HG03139 (cell line): ENCODE results near the gene MYBPH.

Experiments used
- ATAC-seq: cut with Tn5 transposase; IDR thresholded peaks from one replicate; pipeline ENCODE4 v1.9.1; 2021; ENCODE audit not compliant: unreplicated experiment

Gene MYBPH, protein sequence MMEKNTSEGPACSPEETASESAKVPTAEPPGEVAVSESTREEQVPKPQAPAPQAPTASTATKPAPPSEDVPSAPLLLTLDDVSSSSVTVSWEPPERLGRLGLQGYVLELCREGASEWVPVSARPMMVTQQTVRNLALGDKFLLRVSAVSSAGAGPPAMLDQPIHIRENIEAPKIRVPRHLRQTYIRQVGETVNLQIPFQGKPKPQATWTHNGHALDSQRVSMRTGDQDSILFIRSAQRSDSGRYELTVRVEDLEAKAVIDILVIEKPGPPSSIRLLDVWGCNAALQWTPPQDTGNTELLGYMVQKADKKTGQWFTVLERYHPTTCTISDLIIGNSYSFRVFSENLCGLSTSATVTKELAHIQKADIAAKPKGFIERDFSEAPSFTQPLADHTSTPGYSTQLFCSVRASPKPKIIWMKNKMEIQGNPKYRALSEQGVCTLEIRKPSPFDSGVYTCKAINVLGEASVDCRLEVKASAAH

DNA sequence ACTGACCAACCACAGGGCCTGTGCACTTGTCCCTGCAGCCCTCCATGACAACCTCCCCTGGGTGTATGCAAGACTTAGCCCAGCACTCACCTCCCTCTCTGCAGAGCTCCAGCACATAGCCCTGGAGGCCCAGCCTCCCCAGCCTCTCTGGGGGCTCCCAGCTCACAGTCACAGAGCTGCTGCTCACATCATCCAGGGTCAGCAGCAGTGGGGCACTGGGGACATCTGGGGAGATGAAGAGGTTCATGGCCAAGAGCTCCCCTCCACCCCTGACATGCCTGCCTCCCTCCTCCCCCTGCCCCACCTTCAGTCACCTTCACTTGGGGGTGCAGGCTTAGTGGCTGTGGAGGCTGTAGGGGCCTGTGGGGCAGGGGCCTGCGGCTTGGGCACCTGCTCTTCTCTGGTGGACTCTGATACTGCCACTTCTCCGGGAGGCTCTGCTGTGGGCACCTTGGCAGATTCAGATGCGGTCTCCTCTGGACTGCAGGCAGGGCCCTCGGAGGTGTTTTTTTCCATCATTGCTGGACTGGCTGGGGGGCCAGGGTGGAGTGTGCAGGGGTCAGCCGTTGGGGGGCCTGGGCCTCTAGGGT lies at the start of gene MYBPH:
TSS of gene MYBPH (minus strand) at position 590 of the 590 bp plus-strand sequence. CDS start at position 519, 71 bp downstream.
- no peak for ATAC-seq

DNA sequence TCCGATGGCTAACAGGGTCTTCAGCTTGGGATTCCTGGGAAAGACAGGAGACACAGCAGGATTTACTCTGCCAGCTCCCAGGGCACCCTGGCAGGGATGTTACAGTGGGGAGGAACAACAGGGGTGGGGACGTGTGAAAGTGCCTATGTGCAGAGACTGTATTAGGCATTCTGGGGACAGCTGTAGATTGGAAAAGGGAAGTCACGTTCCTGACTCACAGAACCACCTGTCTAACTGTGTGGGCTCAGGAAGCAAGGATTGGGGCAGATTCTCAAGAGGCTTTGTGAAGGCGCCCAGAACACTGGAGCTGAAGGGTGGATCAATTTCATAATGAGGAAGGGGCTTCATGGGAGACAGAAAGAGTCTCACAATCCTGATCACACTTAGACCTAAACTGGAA lies 49.4 kb upstream of the MYBPH start:
- ATAC-seq = no peak

DNA sequence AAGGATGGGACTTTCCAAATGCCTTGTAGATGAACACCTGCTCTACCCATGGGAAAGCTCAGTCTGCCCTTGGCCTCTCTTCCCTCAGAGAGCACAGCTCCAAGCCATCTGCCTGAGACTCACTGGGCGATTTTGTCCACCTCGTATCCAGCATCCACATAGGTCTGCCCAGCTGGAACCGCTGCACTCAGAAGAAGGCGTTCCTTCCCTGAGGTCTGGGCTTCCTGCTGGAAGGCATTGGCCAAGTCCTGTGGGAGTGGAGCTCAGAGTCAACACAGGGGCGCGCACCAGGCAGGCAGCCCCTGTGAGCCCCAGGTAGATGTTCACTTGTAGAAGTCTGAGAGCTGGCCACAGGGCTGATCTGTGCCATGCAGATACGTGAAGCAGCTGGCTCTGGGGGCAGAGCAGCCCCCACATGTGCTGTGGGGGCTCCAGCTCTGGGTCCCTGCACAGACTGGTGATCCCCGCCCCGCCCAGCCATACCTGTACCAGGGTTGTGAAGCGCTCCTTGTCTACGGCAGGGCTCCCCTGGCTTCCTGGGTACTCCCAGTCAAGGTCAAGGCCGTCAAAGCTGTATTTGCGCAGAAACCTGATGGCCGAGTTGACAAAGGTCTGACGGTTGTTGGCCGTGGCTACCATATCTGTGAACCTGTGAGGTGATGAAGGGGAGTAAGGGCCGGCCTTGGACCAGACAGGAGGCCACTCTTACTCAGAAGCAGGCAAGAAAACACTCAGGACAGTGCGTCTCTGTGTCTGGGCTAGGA lies 47.6 kb upstream of the MYBPH start:
- ATAC-seq = no peak

DNA sequence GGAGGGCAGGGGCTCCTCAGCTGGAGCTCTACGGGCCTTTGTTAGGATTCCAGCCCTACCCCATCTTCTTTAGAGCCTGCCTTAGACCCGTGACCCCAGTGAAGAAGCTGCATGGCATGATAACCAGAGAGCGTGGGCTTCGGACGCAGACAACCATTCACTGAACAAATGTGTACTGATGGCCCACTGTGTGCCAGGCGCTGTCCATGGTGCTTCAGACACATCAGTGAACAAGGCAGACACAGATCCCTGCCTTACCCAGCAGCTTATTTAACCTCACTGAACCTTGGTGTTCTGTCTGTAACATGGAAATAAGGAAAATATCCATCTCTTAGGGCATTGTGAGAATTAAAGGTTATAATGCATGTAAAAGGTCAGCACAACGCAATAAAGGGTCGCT lies 44.3 kb upstream of the MYBPH start:
- ATAC-seq = no peak

DNA sequence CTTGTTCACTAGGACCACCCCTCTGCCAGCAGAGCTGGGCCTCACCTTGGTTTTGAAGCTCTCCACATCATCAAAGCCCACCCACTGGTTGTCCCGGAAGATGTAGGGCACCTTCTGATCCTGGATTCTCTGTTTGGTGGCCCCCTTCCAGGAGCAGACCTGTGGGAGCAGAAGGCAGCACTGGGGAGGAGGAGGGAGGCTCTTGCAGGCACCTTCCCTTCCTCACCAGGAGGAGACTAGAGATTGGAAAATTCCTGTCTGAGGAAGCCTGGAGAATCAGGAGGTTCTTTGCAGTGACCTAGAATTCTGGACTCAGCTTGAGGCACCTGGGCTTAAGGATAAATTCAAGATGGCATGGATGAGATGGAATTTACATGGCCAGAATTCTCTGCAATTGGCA lies 43.5 kb upstream of the MYBPH start:
- ATAC-seq = no peak

DNA sequence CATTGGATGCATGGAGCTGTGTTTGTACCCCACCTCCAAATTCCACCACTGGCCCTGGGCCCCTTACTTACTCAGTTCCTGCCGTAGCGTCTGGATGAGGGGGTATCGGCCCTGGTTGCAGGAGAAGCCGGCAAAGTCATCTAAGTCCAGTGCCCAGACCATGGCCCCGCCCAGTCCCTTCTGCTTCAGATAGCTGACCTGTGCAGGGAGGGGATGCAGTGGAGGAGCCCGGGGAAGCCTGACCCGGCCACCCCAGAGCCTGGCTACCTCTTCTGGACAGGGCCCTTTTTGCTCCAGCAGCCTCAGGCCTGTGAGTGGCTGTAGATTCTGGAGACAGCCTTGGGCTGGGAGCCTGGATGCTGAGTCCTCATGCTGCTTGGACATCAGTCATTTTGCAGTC lies 42.0 kb upstream of the MYBPH start:
- no peak for ATAC-seq

DNA sequence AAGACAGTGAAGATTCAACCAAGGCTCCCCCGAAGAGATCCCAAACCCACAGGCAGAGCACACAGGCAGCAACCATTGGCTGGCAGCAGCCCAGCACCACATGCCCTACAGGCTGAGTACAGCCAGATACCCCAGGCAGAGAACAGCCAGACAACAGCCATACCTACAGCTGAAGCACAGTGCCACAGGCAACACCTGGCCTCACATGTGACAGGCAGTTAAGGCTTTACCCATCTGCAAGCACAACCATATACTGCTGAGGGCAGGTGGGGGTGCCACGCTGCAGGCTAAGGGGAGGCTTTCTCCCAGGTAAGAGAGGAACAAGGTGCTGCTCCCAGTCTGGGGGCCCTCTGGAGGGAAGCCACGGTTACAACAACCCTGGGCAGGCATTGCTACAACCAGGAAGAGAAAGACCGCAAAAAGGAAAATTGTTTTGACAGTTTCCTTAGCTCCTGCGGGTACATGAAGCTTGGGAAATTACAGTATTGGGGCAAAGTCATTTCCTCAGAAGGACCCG lies 41.6 kb upstream of the MYBPH start:
- ATAC-seq = no peak

DNA sequence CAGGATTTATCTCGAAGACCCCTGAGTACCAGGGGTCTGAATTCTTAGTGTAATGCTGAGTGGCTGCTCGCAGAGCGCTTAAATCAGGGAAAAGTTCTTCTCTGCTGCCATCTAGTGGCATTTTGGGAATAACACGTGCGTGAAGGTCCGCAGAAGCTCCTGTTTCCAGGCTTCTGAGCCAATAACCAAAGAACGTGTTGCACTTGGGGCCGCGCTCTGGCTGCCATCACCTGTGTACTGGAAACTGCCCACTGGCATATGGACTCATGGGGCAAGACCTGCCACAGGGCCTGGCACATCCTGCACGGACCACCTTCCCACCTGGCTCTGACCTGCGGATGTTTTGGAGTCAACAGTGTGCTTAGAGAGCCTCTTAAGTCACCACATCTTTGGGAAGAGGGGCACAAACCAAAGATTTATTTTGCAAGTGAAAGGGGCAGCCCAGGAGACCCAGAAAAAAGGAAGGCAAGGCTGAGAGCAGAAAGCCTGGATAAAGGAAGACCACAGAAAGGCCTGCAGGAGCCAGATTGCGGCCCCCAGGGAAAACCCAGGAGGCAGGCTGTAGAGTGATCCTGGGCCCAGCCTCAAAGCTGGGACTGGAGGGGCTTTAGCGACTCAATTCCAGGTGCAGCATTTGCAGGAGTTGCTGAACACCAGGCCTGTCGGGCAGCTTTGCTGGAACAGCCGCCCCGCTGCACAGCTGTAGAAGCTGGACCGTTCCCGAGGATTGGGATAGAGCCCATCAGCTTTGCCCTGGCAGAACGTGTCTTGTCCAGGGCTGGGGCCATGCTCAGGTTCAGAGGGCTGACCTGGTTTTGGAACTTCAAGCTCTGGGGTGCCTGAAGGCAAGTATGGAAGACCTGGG lies 40.9 kb upstream of the MYBPH start:
- no peak for ATAC-seq

DNA sequence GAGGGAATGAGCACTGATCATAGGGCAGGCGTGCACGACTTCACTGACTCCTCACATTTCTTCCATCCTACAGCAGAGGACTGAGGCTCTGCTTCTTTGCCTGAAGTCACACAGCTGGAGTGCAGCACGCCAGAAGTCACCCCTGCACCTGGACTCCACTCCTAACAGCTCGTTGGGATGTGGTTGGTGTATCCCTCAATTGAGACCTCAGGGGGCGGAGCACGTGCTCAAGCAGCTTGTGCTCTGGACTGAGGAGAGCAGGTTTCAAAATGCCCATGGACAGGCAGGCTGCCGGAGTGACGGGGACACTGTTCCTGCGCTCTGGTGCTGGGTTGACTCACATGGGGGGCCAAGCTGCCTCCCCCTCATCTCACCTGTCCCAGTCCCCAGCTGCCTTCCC lies 39.9 kb upstream of the MYBPH start:
- ATAC-seq = no peak

DNA sequence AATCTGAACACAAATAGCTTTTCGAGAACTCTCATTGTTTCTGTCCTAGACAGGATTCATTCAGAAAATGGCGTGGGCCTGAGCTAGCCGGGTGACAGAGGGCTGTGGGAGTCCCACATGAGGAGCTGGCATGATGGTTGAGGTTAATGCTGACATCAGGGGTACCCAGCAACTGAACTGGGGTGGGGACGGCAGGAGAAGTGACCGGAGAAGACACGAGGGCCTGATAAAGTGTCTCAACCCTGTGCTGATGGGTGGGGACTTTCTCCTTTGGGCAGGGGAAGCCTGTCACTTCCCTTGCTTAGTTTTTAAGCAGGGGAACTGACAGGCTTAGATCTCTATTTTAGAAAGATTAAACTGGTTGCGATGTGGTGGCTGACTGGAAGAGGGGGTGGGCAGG lies 39.2 kb upstream of the MYBPH start:
- ATAC-seq = no peak

DNA sequence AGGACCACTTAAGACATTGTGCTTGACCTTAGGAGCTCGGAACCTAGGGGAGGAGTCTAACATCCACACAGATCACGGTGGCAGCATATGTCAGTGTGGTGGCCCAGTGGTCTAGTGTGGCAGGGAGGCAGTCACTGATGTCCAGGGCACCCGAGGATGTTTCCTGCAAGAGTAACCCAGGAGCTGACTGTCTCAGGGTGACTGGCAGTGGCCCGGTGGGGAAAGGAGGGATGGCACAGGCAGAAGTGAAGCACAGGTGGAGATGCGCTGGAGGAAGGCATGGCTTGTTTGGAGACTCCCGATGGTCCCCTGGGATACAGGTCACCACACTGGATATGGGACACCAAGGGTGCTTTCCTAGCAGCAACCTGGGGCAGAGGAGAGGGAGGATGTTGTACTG lies 37.5 kb upstream of the MYBPH start:
- ATAC-seq = no peak

DNA sequence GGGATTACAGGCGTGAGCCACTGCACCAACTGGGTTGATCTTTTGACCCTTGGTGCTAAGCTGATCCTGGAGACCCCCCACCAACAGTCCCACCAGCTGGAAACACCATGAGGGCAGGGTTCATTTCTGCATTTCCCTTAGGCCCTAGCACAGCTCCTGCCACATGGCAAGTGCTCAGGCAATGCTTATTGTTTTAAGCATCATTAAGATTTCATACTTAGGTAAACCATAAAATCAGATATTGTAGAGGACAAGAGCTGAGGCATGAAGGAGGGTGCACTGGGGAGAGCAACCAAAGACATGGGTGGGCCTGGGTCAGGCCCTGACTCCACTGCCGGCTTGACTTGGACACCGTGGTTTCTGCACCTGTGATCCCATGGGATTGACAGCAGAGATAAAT lies 36.2 kb upstream of the MYBPH start:
- ATAC-seq = no peak

DNA sequence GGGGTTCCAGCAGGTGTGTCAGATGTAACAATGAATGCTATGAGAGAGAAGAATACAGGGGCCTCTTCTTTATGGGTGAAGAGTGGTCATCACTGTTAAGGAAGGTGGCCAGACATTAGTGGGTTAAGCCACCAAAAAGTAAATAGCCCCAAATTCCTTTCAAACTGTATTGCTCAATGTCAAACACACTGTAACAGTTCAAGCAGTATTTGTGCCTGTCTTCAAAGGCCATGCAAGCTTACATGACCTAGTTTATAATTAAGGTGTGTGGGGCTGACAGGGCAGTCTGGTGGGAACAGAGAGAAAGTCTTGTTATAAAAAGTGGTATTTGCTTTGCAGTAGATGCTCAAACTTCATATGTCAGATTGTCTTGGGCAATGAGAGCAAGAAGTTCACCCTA lies 35.4 kb upstream of the MYBPH start:
- no peak for ATAC-seq

DNA sequence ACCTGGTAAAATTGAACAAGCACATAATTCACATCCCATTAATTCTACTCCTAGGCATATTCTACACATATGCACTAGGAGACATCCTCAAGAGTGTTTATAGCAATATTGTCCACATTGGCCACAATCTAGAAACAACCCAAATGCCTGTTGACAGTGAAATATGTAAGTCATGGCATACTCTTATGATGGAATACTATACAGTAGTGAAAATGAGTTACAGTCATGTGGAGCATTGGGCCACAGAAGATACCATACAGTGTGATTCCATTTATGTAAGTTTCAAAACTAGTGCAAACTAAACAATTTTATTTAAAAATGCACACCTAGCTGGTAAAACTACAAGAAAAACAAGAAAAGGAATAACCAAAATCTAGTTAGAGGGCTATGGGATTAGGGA lies 34.7 kb upstream of the MYBPH start:
- ATAC-seq = no peak

DNA sequence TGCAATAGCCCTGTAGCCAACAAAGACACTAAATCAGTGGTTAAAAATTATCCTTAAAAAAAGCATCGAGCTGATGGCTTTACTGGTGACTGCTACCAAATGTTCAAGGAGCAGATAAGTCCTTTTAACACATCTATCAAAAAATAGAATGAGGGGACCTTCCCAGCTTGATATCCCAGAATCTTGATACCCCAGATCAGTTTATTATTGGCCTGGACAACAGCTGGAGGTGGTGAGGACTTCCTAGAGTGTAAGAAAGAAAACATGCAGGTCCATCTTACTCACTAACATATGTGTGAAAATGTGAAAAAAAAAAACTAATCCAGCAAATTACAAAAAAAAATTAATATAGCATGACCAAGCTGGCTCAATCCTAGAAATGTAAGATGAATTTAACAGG lies 32.6 kb upstream of the MYBPH start:
- ATAC-seq = no peak

DNA sequence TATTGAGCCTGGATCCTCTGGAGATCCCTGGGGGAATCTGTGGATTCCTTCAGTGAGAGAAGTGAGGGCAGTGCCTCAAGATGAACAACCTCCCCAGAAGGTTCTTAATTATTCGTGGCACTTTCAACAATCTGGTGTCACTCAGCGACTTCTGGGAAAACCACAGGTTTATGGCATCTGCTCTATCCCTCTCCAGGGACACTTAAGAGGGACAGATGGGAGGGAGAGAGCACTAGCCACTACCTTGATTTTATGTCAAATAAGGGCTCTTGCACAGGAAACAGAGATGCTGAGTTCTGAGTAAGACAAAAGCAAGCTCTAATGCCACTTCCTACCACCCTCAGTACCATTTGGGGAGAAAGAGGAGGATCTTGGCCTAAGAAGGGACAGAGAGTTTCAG lies 32.1 kb upstream of the MYBPH start:
- no peak for ATAC-seq

DNA sequence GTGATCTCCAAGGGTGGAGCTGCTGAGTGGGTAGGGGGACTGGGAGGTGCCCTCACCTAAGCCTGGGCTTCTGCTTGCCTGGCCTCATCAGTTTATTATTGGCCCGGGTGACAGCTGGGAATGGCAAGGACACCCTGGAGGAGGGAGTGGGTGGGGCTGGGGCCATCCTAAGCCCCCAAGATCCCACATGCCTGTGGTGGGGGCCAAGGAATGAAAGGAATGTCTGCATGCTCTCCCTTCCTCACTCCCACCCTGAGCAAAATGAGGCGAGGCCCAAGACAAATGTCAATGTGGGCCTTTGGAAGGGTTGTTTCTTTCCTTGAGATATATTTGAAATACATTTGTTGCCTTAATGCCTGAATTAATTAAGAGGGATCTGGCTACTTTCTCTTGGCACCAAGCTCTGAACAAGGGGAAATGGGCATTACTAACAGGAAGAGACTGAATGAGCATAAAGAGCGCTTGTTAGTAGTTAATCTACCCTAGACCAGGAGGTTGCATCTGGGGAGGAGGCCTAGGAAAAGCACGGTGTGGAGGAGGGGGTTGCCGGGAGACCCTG lies 30.6 kb upstream of the MYBPH start:
- no peak for ATAC-seq

DNA sequence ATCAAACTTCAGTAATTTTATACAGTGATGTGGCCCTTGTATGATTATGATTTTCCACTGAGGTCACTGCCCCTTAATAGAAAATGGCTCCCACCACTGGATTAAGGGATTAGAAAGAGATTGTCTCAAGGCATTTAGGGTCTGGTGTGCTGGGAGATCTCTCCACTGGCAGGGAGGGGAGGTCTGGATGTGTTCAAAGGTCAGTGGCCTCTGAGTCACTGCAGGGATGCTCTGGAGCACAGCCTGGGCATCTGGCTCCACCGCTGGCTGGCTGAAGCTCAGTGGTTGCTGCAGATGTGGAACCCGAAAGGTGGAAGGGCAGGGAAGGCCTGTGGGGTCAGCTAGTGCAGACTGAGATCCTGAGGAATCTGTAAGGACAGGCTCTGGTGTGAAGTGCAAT lies 29.1 kb upstream of the MYBPH start:
- ATAC-seq = no peak

DNA sequence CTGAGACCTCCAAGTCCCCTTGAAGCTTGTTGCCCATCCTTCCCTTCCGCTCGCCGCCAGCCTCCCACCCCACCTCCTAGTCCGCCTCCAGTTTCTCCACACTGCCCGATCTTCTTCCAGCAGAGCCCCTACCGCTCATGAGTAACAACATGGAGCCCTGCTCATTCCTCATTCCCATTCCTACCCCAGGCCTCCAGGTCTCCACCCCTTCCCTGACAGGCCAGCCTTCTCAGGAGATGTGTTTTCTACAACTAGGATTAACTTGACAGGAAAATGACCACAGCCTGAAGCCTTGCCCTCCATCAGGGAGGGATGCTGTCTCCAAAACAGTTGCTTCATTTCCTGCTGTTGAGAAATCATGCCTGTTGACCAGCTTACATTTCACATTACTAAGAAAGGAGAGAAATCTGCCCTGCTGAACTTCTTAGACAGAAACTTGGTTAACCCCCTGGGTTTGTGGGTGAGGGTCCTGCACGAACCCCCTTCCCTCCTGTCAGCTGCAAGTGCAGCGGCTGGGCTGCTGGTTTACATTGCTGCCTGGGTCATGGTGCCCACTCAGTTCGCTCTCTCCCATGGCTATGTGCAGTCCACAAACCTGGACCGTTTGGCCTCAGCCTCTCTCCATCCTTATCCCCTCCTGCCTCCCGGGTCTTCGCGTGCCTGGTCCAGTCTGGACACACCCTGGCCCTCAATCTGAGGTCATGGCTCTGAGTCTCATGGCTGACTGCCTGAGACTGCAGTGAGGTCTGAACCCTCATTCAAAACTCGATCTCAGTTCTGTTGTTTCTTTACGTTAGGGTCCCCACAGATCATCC lies 27.0 kb upstream of the MYBPH start:
- ATAC-seq = no peak
